LHCN-M2 (cell line): ENCODE data around the gene NCDN. TPM values are rescaled to one million over a fixed set of nuclear protein-coding genes. Genes with fewer than 3 reads are reported as not detected.

ENCODE experiments used
- DNase-seq: peaks from one replicate; pipeline ENCODE4 v3.0.0-alpha.2; 2012; ENCODE audit warnings: low read depth
- polyA plus RNA-seq: library from polyadenylated mRNA; unstranded; fragments of >200 nt; gene quantifications from one replicate; pipeline ENCODE4 v1.2.1, GENCODE V29; 2012; ENCODE audit warnings: missing spikeins
- total RNA-seq: library from RNA; depleted of rRNA; stranded (reverse); fragments of >200 nt; gene quantifications from 2 replicates; pipeline ENCODE4 v1.2.3, GENCODE V29; 2014; rRNA removed

Gene NCDN
- 40.6 and 43.8 TPM in 2 replicates for total RNA-seq
- 34.8 TPM for polyA plus RNA-seq

GRCh38 chr1:35557611-35558373 is at the start of gene NCDN:
TSS of gene NCDN (plus strand) at chr1:35557799. CDS start at chr1:35558191, 392 bp downstream.
- peak; percentile 96 for DNase-seq

GRCh38 chr1:35507947-35508346 is 49.7 kb upstream of the NCDN start:
- DNase-seq, result no peak

- no peak for DNase-seq
Observed at GRCh38 chr1:35509558-35509957, 48.0 kb upstream of the NCDN start.

GRCh38 chr1:35511305-35511704 is 46.3 kb upstream of the NCDN start:
- DNase-seq, result no peak

GRCh38 chr1:35518183-35518582 is 39.4 kb upstream of the NCDN start:
- DNase-seq, result no peak

- DNase-seq, result no peak
Observed at GRCh38 chr1:35519432-35519831, 38.2 kb upstream of the NCDN start.

- no peak for DNase-seq
Observed at GRCh38 chr1:35524106-35524505, 33.5 kb upstream of the NCDN start.

GRCh38 chr1:35530168-35530567 is 27.4 kb upstream of the NCDN start:
- DNase-seq, result no peak

- no peak for DNase-seq
Observed at GRCh38 chr1:35530946-35531345, 26.7 kb upstream of the NCDN start.

GRCh38 chr1:35531368-35531767 is 26.2 kb upstream of the NCDN start:
- no peak for DNase-seq

GRCh38 chr1:35532497-35533223 is 24.9 kb upstream of the NCDN start:
- DNase-seq, result no peak

GRCh38 chr1:35533586-35533985 is 24.0 kb upstream of the NCDN start:
- no peak for DNase-seq

GRCh38 chr1:35535243-35535642 is 22.4 kb upstream of the NCDN start:
- DNase-seq, result no peak

- no peak for DNase-seq
Observed at GRCh38 chr1:35536556-35537162, 20.9 kb upstream of the NCDN start.

- DNase-seq, result no peak
Observed at GRCh38 chr1:35537806-35538205, 19.8 kb upstream of the NCDN start.

- peak; percentile 59 for DNase-seq
Observed at GRCh38 chr1:35539073-35539823, 18.4 kb upstream of the NCDN start.

- peak; percentile 34 for DNase-seq
Observed at GRCh38 chr1:35539824-35540261, 17.8 kb upstream of the NCDN start.

- peak; percentile 72 for DNase-seq
Observed at GRCh38 chr1:35544976-35545375, 12.6 kb upstream of the NCDN start.

- no peak for DNase-seq
Observed at GRCh38 chr1:35546614-35547013, 11.0 kb upstream of the NCDN start.

- DNase-seq, result no peak
Observed at GRCh38 chr1:35553851-35554250, 3.7 kb upstream of the NCDN start.
